Chondrocyte (in vitro differentiated cells): ENCODE results near the gene DCAF7. TPM values are rescaled to one million over a fixed set of nuclear protein-coding genes. Genes with fewer than 3 reads are reported as not detected.

ENCODE experiments used
- DNase-seq: peaks from one replicate; pipeline ENCODE4 v3.0.0; 2021; ENCODE audit warnings: mixed read lengths, low spot score
- H3K27ac Mint-ChIP-seq: one replicate; pipeline ENCODE4 v1.8.0; 2021; ENCODE audit warnings: mild to moderate bottlenecking, moderate library complexity, mixed read lengths; ENCODE audit not compliant: unreplicated experiment
- H3K27me3 Mint-ChIP-seq: 2 replicates; pipeline ENCODE4 v1.8.0; 2021; ENCODE audit warnings: low read depth, mixed read lengths
- H3K36me3 Mint-ChIP-seq: 2 replicates; pipeline ENCODE4 v1.8.0; 2021; ENCODE audit warnings: low read depth, mixed read lengths
- H3K4me1 Mint-ChIP-seq: 2 replicates; pipeline ENCODE4 v1.8.0; 2021; ENCODE audit warnings: low read depth, mild to moderate bottlenecking, mixed read lengths
- H3K4me3 Mint-ChIP-seq: one replicate; pipeline ENCODE4 v1.8.0; 2021; ENCODE audit warnings: mild to moderate bottlenecking, moderate library complexity, mixed read lengths; ENCODE audit not compliant: unreplicated experiment
- H3K9me3 Mint-ChIP-seq: 2 replicates; pipeline ENCODE4 v1.8.0; 2021; ENCODE audit warnings: low read depth, mixed read lengths
- total RNA-seq: library from RNA; stranded (reverse); gene quantifications from 3 replicates; pipeline ENCODE4 v1.2.1, GENCODE V29; 2021
- TF ChIP-seq, protein P1 (sequence below): fragments of 200-600 bp; sonication (generic); IDR thresholded peaks from 2 replicates; pipeline ENCODE4 v1.5.0; 2021; ENCODE audit warnings: antibody characterized with exemption, mild to moderate bottlenecking, moderate library complexity

DCAF7 gene
- total RNA-seq, 1 donor from 2014 or later: 70.4 TPM

DNA sequence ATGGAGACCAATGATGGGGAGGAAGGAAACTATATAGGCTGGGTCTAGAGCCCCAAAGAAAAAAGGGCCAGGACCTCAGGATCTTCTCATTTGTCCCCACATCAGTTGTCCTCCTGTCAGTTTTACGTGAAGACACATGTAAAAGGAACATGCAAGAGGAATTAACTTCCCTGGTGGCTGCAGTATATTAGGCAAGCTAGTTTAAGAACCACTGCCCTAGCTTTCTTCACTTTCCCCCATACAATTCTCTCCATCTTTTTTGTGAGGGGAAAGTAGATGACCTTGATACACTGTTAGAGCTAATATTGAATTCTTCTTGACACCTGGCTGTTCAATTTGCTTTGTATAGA is 74.2 kb downstream of the DCAF7 start:
- Mint-ChIP-seq H3K4me3 (no peak overlapping the region), H3K27me3 (no peaks in the 10 kb centered on the region), H3K4me1 (peaks cover 40% of the 10 kb centered on the region), H3K9me3 (no peaks in the 10 kb centered on the region), H3K36me3 (no peaks in the 10 kb centered on the region), H3K27ac (peak overlapping the region; percentile 32)
- TF ChIP-seq, protein P1, sequence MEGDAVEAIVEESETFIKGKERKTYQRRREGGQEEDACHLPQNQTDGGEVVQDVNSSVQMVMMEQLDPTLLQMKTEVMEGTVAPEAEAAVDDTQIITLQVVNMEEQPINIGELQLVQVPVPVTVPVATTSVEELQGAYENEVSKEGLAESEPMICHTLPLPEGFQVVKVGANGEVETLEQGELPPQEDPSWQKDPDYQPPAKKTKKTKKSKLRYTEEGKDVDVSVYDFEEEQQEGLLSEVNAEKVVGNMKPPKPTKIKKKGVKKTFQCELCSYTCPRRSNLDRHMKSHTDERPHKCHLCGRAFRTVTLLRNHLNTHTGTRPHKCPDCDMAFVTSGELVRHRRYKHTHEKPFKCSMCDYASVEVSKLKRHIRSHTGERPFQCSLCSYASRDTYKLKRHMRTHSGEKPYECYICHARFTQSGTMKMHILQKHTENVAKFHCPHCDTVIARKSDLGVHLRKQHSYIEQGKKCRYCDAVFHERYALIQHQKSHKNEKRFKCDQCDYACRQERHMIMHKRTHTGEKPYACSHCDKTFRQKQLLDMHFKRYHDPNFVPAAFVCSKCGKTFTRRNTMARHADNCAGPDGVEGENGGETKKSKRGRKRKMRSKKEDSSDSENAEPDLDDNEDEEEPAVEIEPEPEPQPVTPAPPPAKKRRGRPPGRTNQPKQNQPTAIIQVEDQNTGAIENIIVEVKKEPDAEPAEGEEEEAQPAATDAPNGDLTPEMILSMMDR: no peak
- no peak for DNase-seq

DNA sequence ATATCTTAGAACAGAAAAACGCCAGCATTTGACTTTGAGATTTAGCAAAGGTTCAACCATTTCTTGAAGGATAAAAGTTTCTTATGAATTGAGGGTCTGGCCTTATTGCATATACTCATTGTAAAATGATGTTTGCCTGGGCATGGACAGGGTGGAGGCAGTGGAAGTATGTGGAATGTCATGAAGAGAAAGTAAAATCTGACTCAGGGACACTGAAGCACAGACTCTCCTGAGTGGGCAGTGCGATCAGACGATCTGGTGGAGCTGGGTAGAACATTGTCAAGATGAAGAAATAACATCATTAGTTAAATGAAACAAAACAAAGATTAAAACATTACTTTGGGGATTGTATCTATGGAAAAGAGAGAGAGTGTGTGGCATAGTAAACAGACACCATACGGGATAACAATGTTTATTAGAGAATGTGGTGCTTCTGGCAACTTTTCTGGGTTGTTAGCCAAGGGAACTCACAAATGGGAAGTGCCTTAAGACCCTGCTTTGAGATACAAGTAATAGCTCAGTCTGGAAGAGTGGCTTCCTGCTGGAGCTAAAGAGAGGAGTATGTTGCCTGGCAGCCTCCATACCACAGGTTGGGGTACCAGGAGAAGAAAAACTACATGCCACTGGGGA is 76.4 kb downstream of the DCAF7 start:
- Mint-ChIP-seq H3K27ac (peak overlapping the region; percentile 76), H3K9me3 (no peaks in the 10 kb centered on the region), H3K4me1 (peaks cover 34% of the 10 kb centered on the region), H3K27me3 (no peaks in the 10 kb centered on the region), H3K36me3 (no peaks in the 10 kb centered on the region), H3K4me3 (no peak overlapping the region)
- no peak for DNase-seq
- TF ChIP-seq, protein P1: no peak

DNA sequence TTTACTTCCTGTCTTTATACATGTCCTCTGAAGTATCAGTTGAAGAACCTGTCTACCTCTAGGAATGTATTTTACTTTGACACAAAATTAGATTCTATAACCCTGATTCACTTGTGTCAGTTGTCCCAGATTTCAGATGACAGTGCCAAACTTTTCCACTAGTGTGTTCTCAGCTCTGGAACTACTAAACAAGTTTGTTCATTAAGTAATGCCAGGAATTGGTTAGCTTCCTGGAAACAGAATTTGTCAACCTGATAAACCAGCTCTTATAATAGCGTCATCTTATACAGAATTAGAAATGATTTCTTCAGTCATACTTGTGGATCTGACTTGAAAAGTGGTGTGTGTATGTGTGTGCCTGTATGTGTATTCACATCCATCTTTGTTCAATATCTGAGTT is 79.3 kb downstream of the DCAF7 start:
- Mint-ChIP-seq H3K27me3 (no peaks in the 10 kb centered on the region), H3K27ac (no peak overlapping the region), H3K9me3 (no peaks in the 10 kb centered on the region), H3K4me3 (no peak overlapping the region), H3K4me1 (peaks cover 25% of the 10 kb centered on the region), H3K36me3 (peaks cover 3% of the 10 kb centered on the region)
- TF ChIP-seq, protein P1: no peak
- DNase-seq: no peak

DNA sequence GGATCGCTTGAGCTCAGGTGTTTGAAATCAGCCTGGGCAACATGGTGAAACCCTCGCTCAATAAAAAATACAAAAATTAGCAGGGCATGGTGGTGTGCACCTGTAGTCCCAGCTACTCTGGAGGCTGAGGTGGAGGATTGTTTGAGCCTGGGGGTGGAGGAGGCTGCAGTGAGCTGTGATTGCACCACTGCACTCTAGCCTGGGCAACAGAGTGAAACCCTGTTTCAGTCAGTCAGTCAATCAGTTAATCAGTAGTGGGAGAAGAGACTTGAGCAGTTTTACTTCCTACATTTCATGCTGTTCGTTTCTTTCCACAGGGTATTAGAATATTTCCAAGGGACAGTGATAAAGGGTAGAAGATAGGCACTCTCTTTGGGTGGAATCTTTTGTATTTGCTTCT is 80.8 kb downstream of the DCAF7 start:
- Mint-ChIP-seq H3K4me1 (peaks cover 17% of the 10 kb centered on the region), H3K27ac (no peak overlapping the region), H3K9me3 (no peaks in the 10 kb centered on the region), H3K36me3 (peaks cover 3% of the 10 kb centered on the region), H3K27me3 (no peaks in the 10 kb centered on the region), H3K4me3 (no peak overlapping the region)
- TF ChIP-seq, protein P1: no peak
- no peak for DNase-seq

DNA sequence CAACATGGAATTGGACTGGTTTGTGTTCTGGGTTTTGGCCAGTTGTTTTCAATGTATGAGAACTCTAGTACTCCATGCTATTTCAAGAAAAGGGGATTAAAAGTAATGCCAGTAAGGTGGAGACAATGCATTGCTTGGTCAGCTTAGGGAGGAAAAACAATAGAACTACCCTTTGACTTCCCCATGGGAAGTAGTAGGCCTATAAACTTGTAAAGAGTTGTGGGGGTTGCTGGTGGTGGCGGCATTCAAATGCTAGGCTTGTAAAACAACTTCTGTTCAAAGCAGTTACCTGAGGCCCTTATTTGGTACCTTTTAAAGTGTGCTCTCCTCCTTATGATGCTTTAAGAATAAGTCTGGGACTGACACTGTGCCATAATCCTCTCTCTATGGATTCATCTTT is 81.3 kb downstream of the DCAF7 start:
- no peak overlapping the region for H3K4me3 Mint-ChIP-seq
- peaks cover 8% of the 10 kb centered on the region for H3K36me3 Mint-ChIP-seq
- H3K27me3 Mint-ChIP-seq: no peaks in the 10 kb centered on the region
- no peak for DNase-seq
- no peaks in the 10 kb centered on the region for H3K9me3 Mint-ChIP-seq
- no peak overlapping the region for H3K27ac Mint-ChIP-seq
- TF ChIP-seq, protein P1: no peak
- H3K4me1 Mint-ChIP-seq: peaks cover 13% of the 10 kb centered on the region
